ENCODE results near the gene HLA-E. TPM values are rescaled to one million over a fixed set of nuclear protein-coding genes. Genes with fewer than 3 reads are reported as not detected.

HLA-E gene
- total RNA-seq, 4 donors from 2014 or later, result 496 to 771 (median 601) TPM

DNA sequence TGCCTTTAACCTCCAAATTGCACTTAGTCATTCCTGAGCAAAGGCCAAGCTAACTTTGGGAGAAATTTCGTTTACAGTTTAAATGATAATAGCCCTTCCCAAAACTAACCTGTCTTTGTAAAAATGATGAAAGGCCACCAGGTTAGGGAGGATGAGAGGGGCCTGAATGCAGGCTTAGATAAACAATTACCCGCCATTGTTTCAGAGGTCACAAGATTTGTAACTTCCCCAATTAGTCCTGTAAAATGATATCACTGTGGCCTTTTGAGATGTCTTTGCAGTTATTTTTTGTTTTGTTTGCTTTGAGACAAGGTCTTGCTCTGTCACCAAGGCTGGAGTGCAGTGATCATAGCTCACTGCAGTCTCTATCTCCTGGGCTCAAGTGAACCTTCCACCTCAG, 40.7 kb downstream of the HLA-E start:
- H3K27ac ChIP-seq, result no peak overlapping the region
- H3K4me1 ChIP-seq, result peaks cover 12% of the 10 kb centered on the region
- H3K36me3 ChIP-seq, result no peaks in the 10 kb centered on the region
- WGBS, result 77% methylated on average over 2 of the region's 2 CpGs
- no peaks in the 10 kb centered on the region for H3K9me3 ChIP-seq
- H3K27me3 ChIP-seq, result no peaks in the 10 kb centered on the region
- no peak for DNase-seq (ENCODE audit: low spot score in 2 of 2)
- TF ChIP-seq, protein P1, sequence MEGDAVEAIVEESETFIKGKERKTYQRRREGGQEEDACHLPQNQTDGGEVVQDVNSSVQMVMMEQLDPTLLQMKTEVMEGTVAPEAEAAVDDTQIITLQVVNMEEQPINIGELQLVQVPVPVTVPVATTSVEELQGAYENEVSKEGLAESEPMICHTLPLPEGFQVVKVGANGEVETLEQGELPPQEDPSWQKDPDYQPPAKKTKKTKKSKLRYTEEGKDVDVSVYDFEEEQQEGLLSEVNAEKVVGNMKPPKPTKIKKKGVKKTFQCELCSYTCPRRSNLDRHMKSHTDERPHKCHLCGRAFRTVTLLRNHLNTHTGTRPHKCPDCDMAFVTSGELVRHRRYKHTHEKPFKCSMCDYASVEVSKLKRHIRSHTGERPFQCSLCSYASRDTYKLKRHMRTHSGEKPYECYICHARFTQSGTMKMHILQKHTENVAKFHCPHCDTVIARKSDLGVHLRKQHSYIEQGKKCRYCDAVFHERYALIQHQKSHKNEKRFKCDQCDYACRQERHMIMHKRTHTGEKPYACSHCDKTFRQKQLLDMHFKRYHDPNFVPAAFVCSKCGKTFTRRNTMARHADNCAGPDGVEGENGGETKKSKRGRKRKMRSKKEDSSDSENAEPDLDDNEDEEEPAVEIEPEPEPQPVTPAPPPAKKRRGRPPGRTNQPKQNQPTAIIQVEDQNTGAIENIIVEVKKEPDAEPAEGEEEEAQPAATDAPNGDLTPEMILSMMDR (IDR thresholded peaks at IDR 0.05), result no peak
- H3K4me3 ChIP-seq, result no peak overlapping the region

DNA sequence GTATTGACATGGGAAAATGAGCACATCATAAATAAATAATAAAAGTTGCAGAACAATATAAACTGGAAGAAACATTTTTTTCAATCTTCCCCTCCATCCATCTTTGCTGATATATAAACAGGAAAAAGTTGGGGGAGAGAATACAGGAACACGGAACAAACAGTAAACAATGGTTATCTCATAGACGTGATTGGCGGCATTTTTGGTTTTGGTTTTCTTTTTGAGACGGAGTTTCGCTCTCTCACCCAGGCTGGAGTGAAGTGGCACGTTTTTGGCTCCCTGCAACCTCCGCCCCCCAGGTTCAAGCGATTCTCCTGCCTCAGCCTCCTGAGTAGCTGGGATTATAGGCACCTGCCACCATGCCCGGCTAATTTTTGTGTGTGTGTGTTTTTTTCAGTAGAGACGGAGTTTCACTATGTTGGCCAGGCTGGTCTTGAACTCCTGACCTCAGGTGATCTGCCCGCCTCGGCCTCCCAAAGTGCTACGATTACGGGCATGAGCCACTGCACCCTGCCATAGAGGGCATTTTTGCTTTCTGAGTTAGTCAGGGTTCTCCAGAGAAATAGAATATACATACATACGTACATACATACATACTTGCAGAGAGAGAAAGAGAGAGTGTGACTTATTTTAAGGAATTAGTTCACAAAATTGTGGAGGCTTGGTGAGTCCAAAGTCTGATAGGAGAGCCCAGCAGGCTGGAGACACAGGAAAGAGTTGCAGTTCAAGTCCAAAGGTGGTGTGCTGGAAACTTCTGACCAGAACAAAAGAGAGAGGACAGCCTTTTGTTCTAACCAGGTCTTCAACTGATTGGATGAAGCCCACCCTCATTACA, 44.4 kb downstream of the HLA-E start:
- DNase-seq (ENCODE audit: low spot score in 2 of 2), result no peak
- Histone ChIP-seq H3K36me3 (no peaks in the 10 kb centered on the region), H3K4me1 (no peaks in the 10 kb centered on the region), H3K9me3 (no peaks in the 10 kb centered on the region), H3K4me3 (no peak overlapping the region), H3K27ac (no peak overlapping the region), H3K27me3 (no peaks in the 10 kb centered on the region)
- 82% methylated on average over 15 of the region's 15 CpGs for WGBS
- TF ChIP-seq POLR2A (IDR thresholded peaks at IDR 0.05), result no peak
- no peak for TF ChIP-seq POLR2AphosphoS5 (IDR thresholded peaks at IDR 0.05)
- TF ChIP-seq EP300 (IDR thresholded peaks at IDR 0.05), result no peak
- TF ChIP-seq, protein P1 (IDR thresholded peaks at IDR 0.05), result no peak

DNA sequence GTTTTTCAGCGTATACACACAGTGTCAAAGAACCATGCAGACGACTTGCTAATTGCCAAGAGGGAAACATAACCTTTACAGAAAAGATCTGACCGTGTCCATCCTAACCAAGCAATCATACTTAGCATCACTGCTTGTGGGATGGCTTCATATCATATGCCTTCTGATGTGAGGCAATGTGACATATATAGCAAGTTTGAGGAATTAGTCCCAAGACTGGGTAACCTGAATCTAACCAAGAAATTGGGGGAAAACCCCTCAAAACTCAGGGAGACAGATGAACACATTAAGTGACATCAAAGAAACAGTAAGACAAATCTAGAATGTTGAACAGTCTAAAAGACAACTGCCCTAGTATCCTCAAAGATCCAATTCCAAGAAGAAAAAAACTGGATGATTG, 48.6 kb downstream of the HLA-E start:
- Histone ChIP-seq H3K27ac (no peak overlapping the region), H3K4me1 (peaks cover 8% of the 10 kb centered on the region), H3K27me3 (no peaks in the 10 kb centered on the region), H3K4me3 (no peak overlapping the region), H3K36me3 (no peaks in the 10 kb centered on the region), H3K9me3 (no peaks in the 10 kb centered on the region)
- TF ChIP-seq, protein P1 (IDR thresholded peaks at IDR 0.05), result no peak
- no peak for TF ChIP-seq EP300 (IDR thresholded peaks at IDR 0.05)
- TF ChIP-seq POLR2A (IDR thresholded peaks at IDR 0.05), result no peak
- TF ChIP-seq POLR2AphosphoS5 (IDR thresholded peaks at IDR 0.05), result no peak
- WGBS, result 87% methylated on average over 3 of the region's 3 CpGs
- DNase-seq (ENCODE audit: low spot score in 2 of 2), result no peak

DNA sequence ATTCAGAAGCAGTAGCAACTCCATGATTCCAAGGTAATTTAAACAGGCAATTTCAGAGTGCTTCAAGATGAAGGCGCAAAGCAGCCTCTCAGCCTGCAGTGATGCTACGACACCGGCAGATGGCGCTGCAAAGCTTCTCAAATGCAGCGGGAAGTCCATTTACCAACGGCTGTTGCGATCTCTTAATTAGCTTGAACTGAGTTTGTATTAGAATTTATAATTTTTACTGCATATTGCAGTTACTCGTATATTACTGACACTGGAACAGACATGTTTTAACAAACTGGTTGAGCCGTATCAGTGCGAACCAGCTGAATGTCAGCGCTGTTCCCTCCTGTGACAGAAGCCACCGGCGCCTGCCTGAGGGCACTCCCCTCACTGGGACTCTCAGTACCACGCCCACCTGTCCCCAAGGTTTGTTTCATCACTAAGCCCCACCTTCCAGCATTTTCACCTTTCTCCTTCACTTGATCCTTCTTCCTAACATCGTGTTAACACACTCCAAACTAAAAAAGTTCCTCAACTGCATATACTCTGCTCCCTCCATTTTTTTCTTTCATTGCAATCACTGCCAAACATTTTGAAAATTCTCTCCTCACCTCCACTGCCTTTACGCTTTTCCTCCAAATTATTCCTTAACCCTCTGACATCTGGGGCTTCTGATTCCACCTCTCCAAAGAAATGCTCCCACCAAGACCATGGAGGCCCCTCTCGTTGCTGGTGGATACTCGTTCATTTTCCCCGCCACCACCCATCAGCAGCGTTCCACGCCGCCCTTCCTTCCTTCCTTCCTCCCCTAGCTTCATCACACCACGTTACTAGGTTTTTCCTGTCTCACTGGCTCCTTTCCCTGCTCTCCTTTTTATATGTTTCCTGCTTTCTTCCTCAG, 52.5 kb downstream of the HLA-E start:
- Histone ChIP-seq H3K27ac (no peak overlapping the region), H3K36me3 (peaks cover 16% of the 10 kb centered on the region), H3K27me3 (no peaks in the 10 kb centered on the region), H3K4me1 (peaks cover 8% of the 10 kb centered on the region), H3K4me3 (peak overlapping the region; percentile 32), H3K9me3 (no peaks in the 10 kb centered on the region)
- TF ChIP-seq EP300 (IDR thresholded peaks at IDR 0.05) (no peak), POLR2AphosphoS5 (IDR thresholded peaks at IDR 0.05) (no peak), POLR2A (IDR thresholded peaks at IDR 0.05) (no peak)
- TF ChIP-seq, protein P1 (IDR thresholded peaks at IDR 0.05), result peak; percentile 92 to 96
- 12% methylated on average over 23 of the region's 23 CpGs for WGBS
- DNase-seq (ENCODE audit: low spot score in 2 of 2), result peak in 1 of 2 donors; percentile 81

DNA sequence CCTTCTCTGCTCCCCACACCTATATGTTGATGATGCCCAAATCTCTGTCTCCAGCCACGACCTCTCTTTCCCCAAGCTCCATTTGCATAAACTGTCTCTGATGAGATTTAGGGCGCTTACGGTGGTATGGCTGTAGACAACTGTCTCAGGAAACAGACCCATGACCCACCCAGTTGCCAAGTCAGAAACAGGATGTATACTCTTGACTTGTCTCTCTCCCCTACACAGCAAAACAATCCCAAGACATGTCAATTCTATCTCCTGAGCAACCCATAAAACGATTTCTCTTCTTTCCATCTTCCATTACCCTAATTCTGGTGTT, 53.1 kb downstream of the HLA-E start:
- peak overlapping the region; percentile 32 for H3K4me3 ChIP-seq
- no peak for DNase-seq (ENCODE audit: low spot score in 2 of 2)
- 18% methylated on average over 4 of the region's 4 CpGs for WGBS
- H3K27me3 ChIP-seq, result no peaks in the 10 kb centered on the region
- H3K4me1 ChIP-seq, result peaks cover 8% of the 10 kb centered on the region
- H3K9me3 ChIP-seq, result no peaks in the 10 kb centered on the region
- TF ChIP-seq POLR2A (IDR thresholded peaks at IDR 0.05) (no peak), POLR2AphosphoS5 (IDR thresholded peaks at IDR 0.05) (no peak), EP300 (IDR thresholded peaks at IDR 0.05) (no peak)
- TF ChIP-seq, protein P1 (IDR thresholded peaks at IDR 0.05), result no peak
- no peak overlapping the region for H3K27ac ChIP-seq
- peaks cover 22% of the 10 kb centered on the region for H3K36me3 ChIP-seq

Measured in suprapubic skin (tissue), 4 donors.